Islet precursor cell (in vitro differentiated cells): ENCODE data around the gene CEACAM5.
"Not testable (repeated sequence)": the region's sequence is repeated elsewhere in the genome, so short reads cannot be mapped to it uniquely, and the experiment has no call there.

Experiments
- DNase-seq: peaks from one replicate; pipeline ENCODE4 v3.0.0-alpha.2; 2018

CEACAM5 gene

GRCh38 chr19:41740415-41741243 lies 32.2 kb downstream of the CEACAM5 start:
- no peak for DNase-seq

GRCh38 chr19:41741244-41741554 lies 32.8 kb downstream of the CEACAM5 start:
- DNase-seq = no peak

GRCh38 chr19:41744850-41745249 lies 36.4 kb downstream of the CEACAM5 start:
- DNase-seq = no peak

DNA sequence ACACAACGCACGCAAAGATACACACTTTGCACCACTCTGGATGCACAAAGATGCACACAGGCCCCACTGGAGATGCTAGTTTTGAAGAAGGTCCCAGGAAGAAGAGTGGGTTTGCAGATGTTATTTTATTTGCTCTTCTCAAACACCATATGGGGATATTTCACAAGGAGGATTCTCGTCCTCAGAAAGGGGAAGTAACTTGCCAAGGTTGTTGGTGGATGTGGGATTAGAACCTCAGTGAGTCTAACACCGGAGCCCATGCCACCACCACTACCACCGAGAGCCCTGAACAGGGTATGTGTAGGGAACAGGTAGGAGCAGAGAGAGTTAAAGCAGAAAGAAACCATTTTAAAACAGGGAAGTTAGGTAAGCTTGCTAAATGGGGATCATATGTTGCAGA lies 37.3 kb downstream of the CEACAM5 start:
- DNase-seq = no peak

DNA sequence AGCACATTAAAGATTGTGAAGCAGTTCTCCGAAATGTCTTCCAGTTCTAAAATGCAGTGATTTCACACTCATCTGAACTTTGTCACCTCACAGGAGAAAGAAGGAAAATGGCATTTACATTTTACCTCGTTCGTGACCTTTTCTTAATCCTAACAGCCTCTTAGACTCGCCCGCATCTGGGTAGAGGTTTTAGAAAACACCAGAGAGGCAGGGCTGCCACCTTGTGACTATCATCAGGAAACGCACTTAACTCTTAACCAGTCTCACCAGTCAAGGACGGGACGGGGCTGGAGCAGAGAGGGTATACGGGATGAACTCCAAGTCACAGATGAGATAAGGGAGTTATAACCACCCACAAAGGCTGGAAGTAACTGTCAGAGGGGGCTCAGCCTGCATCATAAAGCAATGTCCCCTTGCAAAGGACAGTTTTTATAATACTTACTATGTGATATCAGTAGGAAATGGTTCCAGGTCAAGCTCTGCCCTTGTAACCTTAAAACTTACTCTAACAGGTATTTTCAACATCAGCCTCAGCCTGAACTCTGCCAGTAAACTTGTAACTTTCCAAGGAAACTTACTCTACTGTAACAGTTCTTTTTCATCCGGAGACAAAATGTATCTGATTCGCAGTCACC lies 38.3 kb downstream of the CEACAM5 start:
- peak; percentile 71 for DNase-seq

- DNase-seq = no peak
These were observed 39.6 kb downstream of the CEACAM5 start for GRCh38 chr19:41748012-41748411.

DNA sequence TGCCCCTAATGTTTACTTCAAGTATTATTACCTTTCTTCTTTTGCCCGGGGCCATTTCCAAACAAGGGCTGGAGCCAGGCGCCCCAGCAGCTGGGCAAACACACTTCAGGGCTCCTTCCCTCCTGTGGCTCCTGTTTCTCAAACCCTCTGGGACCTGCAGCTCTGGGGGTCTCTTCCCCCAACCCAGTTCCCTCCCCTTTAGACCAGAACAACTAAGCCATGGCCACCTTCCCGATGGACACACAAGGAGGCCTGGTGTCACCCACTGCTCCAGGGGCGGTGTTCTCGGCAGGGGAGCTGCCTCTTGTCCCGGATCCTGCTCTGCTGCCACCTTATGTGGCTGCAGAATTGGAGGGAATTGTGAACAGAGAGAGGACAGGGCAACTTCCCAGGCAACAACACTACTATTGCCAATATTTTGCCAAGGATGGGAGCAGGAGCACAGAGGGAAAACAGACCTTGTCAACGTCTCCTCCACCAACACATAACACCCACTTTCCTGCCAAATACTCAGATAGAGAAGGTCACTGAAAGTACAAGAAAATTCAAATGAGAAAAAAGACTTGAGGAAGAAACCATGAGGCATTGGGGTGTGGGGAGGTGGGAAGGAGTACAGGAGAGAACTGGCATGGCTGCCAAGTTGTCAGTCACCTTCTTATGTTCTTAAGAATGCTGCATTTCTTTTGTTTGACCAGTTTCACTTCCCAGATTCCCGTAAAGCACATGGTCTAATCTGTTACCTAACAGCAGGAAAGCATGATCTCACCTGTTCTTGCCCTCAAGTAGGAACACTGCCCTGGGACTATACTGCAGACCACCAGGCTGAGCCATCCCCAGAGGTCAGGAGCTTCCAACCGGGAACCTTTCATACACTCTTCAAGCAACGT lies 42.1 kb downstream of the CEACAM5 start:
- not testable (repeated sequence) for DNase-seq

GRCh38 chr19:41753159-41753558 lies 44.7 kb downstream of the CEACAM5 start:
- peak; percentile 63 for DNase-seq

DNA sequence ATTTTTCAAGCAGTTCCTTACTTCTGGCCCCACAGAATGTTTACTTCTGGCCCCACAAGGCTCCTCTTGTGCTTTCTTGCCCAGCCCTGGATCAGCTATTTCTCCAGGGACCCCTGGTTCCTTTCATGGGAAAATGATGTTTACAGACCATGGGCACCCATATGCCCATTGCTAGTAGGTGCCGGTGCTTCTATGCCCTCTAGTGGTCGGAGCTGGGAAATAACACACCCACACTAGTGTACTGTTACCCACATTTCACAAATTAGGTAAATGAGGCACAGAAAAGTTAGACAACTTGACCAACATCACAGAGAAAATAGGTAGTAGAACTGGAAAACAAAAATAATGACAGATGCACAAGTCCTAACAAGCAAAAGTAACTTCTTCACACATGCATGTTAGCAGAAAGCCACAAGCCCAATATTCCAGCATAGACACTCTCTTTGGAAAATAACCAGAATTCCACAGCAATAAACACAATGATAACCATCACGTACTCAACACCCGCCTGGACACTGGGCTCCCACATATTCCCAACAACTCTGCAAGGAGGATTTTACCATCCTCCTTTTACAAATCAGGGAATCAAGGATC lies 45.6 kb downstream of the CEACAM5 start:
- no peak for DNase-seq

- peak; percentile 61 for DNase-seq
These were observed 47.0 kb downstream of the CEACAM5 start, which contains the start of gene CEACAM6 for GRCh38 chr19:41755328-41755913. Gene CEACAM6 (plus strand): TSS chr19:41755530. CDS start chr19:41755639, 109 bp downstream.

DNA sequence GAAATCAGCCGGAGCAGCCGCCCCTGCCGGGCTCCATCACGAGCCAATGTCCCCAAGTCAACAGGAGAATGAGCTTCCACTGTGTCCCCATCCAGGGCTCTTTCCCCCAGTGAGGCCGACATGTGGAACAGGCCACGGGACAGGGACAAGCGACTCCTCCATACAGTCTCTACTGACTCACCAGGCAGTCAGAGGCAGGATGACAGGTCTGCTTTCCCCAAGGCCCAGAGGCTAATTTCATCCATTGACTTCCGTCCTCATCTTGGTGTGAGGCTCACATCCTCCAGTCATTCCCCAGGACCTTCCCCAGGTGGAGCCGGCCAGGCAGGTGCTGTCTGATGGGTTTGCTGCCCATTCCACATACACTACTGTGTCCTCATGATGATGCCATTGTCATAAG lies 50.4 kb downstream of the CEACAM5 start:
- no peak for DNase-seq

GRCh38 chr19:41767115-41767514 lies 58.7 kb downstream of the CEACAM5 start:
- no peak for DNase-seq

- DNase-seq = not testable (repeated sequence)
These were observed 59.7 kb downstream of the CEACAM5 start for GRCh38 chr19:41768105-41768504.

DNA sequence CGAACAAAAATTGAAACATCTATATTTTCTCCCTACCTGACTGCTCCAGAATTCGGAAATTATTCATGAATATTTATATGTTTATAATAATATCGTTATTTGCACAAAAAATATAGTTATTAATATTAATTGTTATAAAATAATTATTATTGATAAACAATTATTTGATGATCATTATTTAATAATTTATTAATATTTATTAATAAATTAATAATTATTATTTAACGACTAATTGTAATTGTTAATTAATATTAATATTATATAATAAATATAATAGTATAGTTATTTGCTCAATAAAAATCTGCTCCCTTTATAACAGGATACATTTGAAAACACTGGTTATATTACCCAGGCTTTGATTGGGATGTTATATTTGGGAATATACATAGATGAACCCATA lies 61.2 kb downstream of the CEACAM5 start:
- DNase-seq = no peak

- DNase-seq = no peak
These were observed 63.0 kb downstream of the CEACAM5 start for GRCh38 chr19:41771410-41771809.

GRCh38 chr19:41774515-41774980 lies 66.1 kb downstream of the CEACAM5 start:
- no peak for DNase-seq

GRCh38 chr19:41776700-41777099 lies 68.3 kb downstream of the CEACAM5 start:
- no peak for DNase-seq
